GM12873 (cell line): ENCODE results near the gene EARS2.

Experiments
- CTCF ChIP-seq: IDR thresholded peaks from 2 replicates; pipeline ENCODE4 v1.5.1; 2012; ENCODE audit warnings: low read depth, mild to moderate bottlenecking, moderate library complexity, low read length, control low read depth; ENCODE audit not compliant: insufficient read depth; ENCODE audit errors: missing control alignments

The EARS2 gene

DNA sequence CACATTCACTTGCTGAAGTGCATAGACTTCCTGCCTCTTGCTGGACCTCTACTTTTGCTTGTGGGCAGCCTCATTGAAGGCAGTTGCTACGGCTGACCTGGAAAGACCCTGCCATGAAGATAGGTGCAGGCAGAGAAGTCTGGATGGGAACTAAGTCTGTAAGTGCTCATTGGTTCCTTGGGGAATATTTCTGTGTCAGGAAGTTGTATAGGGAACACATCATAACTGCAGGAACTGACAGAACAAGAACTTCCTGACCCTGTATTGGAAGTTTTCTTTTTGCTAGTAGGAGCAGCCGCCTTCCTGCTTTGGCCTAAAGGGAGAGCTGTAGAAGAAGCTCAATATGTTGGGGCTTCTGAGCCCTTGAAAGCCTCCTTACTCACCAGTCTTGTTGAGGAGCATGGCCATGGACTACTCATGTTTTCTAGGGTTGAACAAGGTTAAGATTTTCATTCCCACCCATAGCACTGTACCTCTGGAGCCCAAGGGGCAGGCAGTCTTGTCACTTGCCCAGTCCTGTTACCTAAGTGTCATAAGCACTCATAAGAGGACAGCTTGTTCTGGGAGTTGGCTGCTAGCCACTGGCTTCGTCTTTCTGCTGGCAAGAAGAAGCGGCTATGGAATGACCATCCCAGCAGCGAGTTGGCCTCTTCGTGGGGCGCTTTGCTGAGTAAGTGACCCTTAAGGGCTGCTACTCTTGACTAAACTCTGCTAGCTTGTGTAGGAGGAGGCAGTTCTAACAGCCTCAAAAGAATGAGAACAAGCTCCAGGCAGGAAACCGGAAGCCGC, 7.6 kb upstream of the EARS2 start:
- no peak for TF ChIP-seq CTCF

DNA sequence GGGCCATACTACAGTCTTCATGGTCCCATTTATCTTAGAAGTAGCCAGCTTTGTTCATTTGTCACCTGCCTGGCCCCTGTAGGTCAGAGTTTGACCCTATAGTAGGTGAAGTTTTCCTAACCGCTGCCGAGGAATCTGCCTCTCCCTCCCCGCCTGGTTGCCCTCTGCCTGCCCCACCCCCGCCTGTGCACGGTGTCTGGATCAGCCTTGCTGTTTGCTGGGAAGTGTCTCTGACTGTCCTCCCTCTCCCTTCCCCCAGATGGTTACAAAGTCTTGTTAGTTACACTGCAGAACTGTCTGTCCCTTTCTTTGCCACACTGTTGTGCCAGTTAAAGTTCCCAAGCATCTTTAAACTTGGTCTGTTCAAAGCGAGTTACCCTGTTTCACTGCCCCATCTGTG, 6.0 kb upstream of the EARS2 start:
- no peak for TF ChIP-seq CTCF

DNA sequence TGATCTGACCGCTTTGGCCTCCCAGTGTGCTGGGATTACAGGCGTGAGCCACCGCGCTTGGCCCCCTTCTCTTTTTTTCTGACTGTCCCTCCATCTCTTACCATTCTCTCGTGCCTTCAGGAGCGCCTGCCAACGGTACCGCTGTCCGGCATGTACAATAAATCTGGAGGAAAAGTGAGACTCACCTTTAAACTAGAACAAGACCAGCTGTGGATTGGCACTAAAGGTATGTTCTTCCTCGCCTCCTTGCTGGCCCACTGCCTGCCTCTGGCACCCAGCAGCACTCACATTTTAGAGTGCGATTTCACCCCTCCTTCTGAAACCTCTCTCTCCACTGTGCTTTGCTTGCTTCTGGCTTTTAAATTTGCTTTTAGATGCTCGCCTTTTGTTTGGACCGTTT, 5.4 kb upstream of the EARS2 start:
- no peak for TF ChIP-seq CTCF

DNA sequence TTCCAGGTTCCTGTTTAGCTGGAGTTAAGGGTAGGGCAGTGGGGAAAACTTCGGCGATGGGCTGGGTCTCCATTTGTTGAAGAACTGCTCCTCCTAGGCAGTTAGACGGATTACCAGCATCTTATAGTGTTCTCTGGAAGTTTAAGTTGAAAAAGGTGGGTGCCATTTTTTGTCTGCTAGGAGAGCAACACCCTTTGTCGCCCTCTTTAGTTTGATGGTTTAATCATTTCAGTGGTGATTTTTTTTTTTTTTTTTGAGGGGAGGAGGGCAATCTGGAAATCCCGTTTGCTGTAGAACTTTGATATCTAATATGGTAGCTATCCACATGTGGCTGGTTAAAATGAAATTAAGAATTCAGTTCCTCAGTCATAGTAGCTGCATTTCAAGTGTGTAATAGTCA, 4.4 kb upstream of the EARS2 start:
- no peak for TF ChIP-seq CTCF

DNA sequence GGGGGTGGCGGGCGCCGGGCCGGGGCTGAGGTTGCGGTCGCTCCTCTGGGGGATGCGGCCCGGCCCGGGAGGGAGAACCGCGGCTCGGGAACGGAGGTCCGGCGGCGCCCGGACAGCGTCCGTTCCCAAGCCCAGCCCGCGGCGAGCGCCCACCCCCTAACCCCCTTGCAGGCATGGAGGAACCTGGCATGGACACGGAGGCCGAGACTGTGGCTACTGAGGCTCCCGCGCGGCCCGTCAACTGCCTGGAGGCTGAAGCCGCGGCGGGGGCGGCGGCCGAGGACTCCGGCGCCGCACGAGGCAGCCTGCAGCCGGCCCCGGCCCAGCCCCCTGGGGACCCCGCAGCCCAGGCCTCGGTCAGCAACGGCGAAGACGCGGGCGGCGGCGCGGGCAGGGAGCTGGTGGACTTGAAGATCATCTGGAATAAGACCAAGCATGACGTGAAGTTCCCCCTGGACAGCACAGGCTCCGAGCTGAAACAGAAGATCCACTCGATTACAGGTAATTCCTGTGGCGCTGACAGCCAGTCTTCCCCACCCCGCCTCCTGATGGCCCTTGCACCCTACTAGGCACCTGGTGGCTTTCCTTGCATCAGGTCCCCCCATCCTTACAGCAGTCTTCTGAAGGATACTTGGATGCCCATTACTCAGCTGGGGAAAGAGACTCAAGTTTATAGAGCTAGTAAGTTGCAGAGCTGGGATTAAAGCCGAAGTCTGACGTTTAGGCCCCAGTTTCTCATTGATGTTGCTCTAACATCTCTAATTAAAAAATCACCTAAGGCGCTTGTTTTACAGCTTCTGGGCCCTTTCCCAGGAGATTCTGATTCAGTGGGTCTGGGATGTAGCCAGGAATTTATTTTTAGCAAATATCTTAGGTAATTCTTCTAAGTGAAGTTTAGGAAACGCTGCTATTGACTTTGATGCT, 891 bp upstream of the EARS2 start:
- TF ChIP-seq CTCF, result no peak

GRCh38 chr16:23554536-23554935, 2.6 kb downstream of the EARS2 start:
- no peak for TF ChIP-seq CTCF

DNA sequence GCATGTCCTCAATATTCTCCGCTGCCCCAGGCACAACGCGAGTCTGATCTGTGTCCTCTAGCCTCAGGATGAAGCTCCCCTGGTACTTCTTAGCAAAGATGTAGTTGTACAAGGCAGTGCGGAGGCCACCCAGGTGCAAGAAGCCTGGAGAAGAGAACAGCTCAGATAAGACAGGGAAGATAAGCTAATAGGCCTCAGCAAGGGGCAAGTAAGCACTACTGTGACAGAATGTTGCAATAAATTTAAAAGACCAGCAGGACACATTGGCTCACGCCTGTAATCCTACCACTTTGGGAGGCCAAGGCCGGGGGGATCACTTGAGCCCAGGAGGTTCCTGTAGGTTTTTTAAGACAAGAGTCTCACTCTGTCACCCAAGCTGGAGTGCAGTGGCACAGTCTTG, 5.0 kb downstream of the EARS2 start:
- no peak for TF ChIP-seq CTCF
